ENCODE data around the gene GABBR2.

The GABBR2 gene

DNA sequence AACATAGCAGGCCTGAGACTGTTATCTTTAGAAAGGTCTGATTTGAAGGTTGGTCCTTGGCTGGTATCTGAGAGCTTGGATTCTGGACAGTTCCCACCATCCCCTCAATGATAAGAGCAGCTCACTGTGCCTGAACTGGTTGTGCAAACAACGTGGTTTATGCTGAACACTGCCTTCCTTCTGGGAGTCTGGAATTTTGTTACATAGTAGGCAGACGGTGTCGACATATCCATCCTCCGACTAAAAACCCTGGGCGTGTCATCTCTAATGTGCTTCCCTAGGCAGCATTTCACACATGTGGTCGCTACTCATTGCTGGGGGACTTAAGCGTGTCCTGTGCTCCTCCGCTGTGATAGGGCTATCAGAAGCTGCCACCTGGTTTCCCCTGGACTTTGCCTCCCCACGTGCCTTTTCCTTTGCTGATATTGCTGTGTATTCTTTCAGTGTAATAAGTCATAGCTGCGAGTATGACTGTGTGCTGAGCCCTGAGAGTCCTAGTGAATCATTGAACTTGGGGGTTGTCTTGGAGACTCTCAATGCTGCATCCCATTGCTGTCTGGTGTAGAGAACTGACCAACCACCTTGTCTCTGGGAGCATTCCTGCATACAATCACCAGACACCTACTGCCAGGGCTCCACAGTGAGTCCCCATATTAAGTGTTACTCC lies 334.2 kb downstream of the GABBR2 start:
- TF ChIP-seq, protein P1, sequence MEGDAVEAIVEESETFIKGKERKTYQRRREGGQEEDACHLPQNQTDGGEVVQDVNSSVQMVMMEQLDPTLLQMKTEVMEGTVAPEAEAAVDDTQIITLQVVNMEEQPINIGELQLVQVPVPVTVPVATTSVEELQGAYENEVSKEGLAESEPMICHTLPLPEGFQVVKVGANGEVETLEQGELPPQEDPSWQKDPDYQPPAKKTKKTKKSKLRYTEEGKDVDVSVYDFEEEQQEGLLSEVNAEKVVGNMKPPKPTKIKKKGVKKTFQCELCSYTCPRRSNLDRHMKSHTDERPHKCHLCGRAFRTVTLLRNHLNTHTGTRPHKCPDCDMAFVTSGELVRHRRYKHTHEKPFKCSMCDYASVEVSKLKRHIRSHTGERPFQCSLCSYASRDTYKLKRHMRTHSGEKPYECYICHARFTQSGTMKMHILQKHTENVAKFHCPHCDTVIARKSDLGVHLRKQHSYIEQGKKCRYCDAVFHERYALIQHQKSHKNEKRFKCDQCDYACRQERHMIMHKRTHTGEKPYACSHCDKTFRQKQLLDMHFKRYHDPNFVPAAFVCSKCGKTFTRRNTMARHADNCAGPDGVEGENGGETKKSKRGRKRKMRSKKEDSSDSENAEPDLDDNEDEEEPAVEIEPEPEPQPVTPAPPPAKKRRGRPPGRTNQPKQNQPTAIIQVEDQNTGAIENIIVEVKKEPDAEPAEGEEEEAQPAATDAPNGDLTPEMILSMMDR (conservative IDR thresholded peaks at IDR 0.05; ENCODE audit: control insufficient read depth, insufficient read depth, low read depth, low read length): no peak
- no peak overlapping the region for H3K4me3 ChIP-seq (ENCODE audit: control insufficient read depth, low read depth, low read length)
- peak; percentile 96 for DNase-seq (ENCODE audit: low read depth)

GRCh38 chr9:98373609-98374008 lies 335.1 kb downstream of the GABBR2 start:
- DNase-seq (ENCODE audit: low read depth): peak; percentile 67
- TF ChIP-seq, protein P1 (conservative IDR thresholded peaks at IDR 0.05; ENCODE audit: control insufficient read depth, insufficient read depth, low read depth, low read length): no peak
- no peak overlapping the region for H3K4me3 ChIP-seq (ENCODE audit: control insufficient read depth, low read depth, low read length)

DNA sequence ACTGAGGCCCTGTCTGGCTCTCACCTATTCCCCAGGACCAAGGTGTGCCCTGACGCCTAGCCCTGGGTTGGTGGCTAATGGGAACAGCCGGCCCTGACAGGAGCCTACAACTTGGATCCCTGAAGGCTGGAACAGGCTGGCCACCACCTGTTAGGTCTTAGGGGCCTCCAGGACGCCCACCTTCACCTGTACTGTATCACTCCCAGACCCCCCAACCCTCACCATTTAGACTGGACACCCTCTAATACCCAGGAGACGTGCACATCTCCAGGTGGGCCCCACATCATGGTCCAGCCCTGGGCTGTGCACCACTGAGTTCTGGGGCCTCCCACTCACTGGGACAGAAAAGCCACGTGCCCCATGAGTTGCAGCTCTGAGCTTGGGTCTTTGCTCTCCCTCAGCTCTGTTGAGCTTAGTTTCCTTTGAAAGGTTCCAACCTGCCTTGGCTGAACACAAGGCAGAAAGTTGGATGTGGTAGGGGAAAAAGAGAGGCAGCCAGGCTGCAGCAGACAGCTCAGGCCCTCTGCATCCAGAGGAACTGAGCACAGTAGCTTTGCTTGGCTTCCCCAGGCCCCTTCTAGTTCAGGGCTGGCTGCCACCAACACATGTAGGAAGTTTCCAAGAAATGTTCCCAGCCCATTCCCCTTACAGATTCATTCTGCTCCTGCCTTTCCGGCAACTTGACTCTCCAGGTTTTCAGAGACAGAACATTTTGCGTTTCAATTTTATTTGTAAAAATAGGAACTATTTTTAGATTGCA lies 336.5 kb downstream of the GABBR2 start:
- no peak for DNase-seq (ENCODE audit: low read depth)
- no peak overlapping the region for H3K4me3 ChIP-seq (ENCODE audit: control insufficient read depth, low read depth, low read length)
- TF ChIP-seq, protein P1 (conservative IDR thresholded peaks at IDR 0.05; ENCODE audit: control insufficient read depth, insufficient read depth, low read depth, low read length): no peak

DNA sequence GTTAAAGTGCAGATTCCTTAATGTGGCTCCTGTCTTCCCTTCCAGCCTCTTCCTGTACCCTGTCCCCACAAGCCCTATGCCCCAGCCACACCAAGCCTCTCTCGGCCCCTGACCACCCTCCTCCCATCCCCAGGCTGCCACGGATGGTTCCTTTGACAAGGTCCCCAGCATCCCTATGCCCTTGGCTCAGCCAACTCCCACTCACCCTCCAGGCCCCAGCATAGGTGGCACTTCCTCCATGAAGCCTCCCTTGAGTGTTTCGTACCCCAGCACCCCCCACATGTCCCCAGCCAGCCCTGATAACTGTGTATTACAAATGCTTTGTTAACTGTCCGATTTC lies 337.8 kb downstream of the GABBR2 start:
- H3K4me3 ChIP-seq (ENCODE audit: control insufficient read depth, low read depth, low read length): no peak overlapping the region

GRCh38 chr9:98370300-98370975 lies 338.3 kb downstream of the GABBR2 start:
- H3K4me3 ChIP-seq (ENCODE audit: control insufficient read depth, low read depth, low read length): no peak overlapping the region
- no peak for DNase-seq (ENCODE audit: low read depth)
- TF ChIP-seq, protein P1 (conservative IDR thresholded peaks at IDR 0.05; ENCODE audit: control insufficient read depth, insufficient read depth, low read depth, low read length): no peak

More for the DNA sequence above, 337.8 kb downstream of the GABBR2 start:
- no peak for DNase-seq (ENCODE audit: low read depth)
- TF ChIP-seq, protein P1 (conservative IDR thresholded peaks at IDR 0.05; ENCODE audit: control insufficient read depth, insufficient read depth, low read depth, low read length): no peak

GRCh38 chr9:98369896-98370295 lies 338.8 kb downstream of the GABBR2 start:
- DNase-seq (ENCODE audit: low read depth): no peak
- H3K4me3 ChIP-seq (ENCODE audit: control insufficient read depth, low read depth, low read length): no peak overlapping the region
- TF ChIP-seq, protein P1 (conservative IDR thresholded peaks at IDR 0.05; ENCODE audit: control insufficient read depth, insufficient read depth, low read depth, low read length): no peak

All from fibroblast of mammary gland (primary cell).